Gastrocnemius medialis (tissue), 4 donors: Measurements from ENCODE around the gene LRMDA.

Experiments
- POLR2A ChIP-seq, 2 donors: fragments of 450-650 bp; IDR thresholded peaks; one replicate each; pipeline ENCODE4 v1.6.1; 2017; ENCODE audit warnings: antibody characterized with exemption in 2 of 2, mild to moderate bottlenecking in 2 of 2, moderate library complexity in 2 of 2
- TF ChIP-seq, protein P1 (sequence below), 5 experiments: fragments of 450-650 bp in 3 of 5; fragments of 200-600 bp in 2 of 5; sonication (generic) in 2 of 5; IDR thresholded peaks in 4 of 5; conservative IDR thresholded peaks in 1 of 5; 1 replicate in 4 of 5; 2 replicates in 1 of 5; pipeline ENCODE4 v1.5.1; 2016 to 2019; ENCODE audit warnings: antibody characterized with exemption in 5 of 5, mild to moderate bottlenecking in 3 of 5, moderate library complexity in 3 of 5

DNA sequence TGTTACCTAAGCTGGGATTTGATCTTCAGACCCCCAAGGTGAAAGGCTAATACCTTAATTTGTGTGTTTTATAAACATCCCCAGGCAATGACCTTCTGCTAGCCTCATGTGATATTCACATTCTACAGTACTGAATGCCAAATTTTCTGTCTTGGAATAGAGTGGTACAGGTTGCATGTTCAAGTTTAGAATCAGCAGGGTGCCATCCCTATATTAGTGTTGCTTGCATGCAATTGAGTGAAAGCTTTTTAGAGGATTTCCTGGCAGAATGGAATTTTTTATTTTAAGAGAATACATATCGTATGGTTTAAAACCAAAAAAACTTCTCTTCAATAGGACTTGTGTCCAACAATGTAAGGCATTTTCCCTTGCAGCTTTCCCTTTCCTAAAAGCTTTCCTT lies 107.3 kb downstream of the LRMDA start:
- no peak for TF ChIP-seq POLR2A (IDR thresholded peaks at IDR 0.05)
- TF ChIP-seq, protein P1, sequence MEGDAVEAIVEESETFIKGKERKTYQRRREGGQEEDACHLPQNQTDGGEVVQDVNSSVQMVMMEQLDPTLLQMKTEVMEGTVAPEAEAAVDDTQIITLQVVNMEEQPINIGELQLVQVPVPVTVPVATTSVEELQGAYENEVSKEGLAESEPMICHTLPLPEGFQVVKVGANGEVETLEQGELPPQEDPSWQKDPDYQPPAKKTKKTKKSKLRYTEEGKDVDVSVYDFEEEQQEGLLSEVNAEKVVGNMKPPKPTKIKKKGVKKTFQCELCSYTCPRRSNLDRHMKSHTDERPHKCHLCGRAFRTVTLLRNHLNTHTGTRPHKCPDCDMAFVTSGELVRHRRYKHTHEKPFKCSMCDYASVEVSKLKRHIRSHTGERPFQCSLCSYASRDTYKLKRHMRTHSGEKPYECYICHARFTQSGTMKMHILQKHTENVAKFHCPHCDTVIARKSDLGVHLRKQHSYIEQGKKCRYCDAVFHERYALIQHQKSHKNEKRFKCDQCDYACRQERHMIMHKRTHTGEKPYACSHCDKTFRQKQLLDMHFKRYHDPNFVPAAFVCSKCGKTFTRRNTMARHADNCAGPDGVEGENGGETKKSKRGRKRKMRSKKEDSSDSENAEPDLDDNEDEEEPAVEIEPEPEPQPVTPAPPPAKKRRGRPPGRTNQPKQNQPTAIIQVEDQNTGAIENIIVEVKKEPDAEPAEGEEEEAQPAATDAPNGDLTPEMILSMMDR (IDR thresholded peaks at IDR 0.05 in 4 of 5, conservative IDR thresholded peaks at IDR 0.05 in 1 of 5), result no peak
